Measurements from ENCODE around the gene PLEKHM3.

Gene PLEKHM3

GRCh38 chr2:207778298-207778882, 246.9 kb downstream of the PLEKHM3 start:
- DNase-seq = no peak

- no peak for DNase-seq
Observed at GRCh38 chr2:207777124-207777523, 248.2 kb downstream of the PLEKHM3 start.

- no peak for DNase-seq
Observed at GRCh38 chr2:207775473-207775872, 249.9 kb downstream of the PLEKHM3 start.

GRCh38 chr2:207772844-207773205, 252.5 kb downstream of the PLEKHM3 start:
- DNase-seq = no peak

- DNase-seq = no peak
Observed at GRCh38 chr2:207772081-207772843, 253.1 kb downstream of the PLEKHM3 start.

DNA sequence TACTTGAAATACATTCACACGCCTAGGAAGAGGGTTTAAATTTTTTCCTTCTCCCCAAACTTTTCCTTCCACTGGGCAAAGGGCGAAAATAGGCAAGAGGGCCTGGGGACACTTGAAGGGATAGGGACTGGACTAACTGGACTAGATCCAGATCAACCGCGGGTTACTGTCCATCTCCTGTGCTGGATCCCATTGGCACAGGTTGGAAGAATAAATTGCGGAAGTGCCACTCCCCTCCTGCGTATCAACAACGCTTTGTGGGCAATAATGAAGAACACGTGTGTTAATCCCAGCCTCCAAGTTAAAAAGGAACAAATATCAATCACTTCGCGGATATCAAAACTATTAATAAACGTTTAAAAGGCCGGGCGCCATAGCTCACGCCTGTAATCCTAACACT, 253.9 kb downstream of the PLEKHM3 start:
- no peak for DNase-seq
